8988T (cell line): ENCODE measurements around the gene ITPRIP.

Experiments used
- DNase-seq: peaks from one replicate; pipeline ENCODE4 v3.0.0; 2011

Gene ITPRIP

GRCh38 chr10:104337985-104338735 lies at the start of gene ITPRIP:
TSS of gene ITPRIP (minus strand) at chr10:104338465. CDS start at chr10:104316051, 22,414 bp downstream.
- DNase-seq: peak; percentile 60

- no peak for DNase-seq
Observed at GRCh38 chr10:104387130-104387888, 49.0 kb upstream of the ITPRIP start.

GRCh38 chr10:104380336-104380735 lies 42.1 kb upstream of the ITPRIP start:
- DNase-seq: no peak

- DNase-seq: no peak
Observed at GRCh38 chr10:104376784-104377300, 38.6 kb upstream of the ITPRIP start.

- no peak for DNase-seq
Observed at GRCh38 chr10:104374591-104374990, 36.3 kb upstream of the ITPRIP start.

GRCh38 chr10:104371753-104372152 lies 33.5 kb upstream of the ITPRIP start:
- no peak for DNase-seq

GRCh38 chr10:104368381-104368780 lies 30.1 kb upstream of the ITPRIP start:
- DNase-seq: no peak

GRCh38 chr10:104367904-104368303 lies 29.6 kb upstream of the ITPRIP start:
- no peak for DNase-seq

GRCh38 chr10:104359811-104360210 lies 21.5 kb upstream of the ITPRIP start:
- no peak for DNase-seq

- peak; percentile 48 for DNase-seq
Observed at GRCh38 chr10:104353325-104354048, 15.2 kb upstream of the ITPRIP start, which contains the start of gene CFAP58. TSS of gene CFAP58 (plus strand) at chr10:104353833. CDS start at chr10:104353898, 65 bp downstream.

GRCh38 chr10:104351919-104352318 lies 13.7 kb upstream of the ITPRIP start:
- DNase-seq: no peak

- DNase-seq: no peak
Observed at GRCh38 chr10:104351061-104351702, 12.9 kb upstream of the ITPRIP start.

GRCh38 chr10:104350127-104350635 lies 11.9 kb upstream of the ITPRIP start:
- no peak for DNase-seq

- DNase-seq: no peak
Observed at GRCh38 chr10:104349623-104350126, 11.4 kb upstream of the ITPRIP start.

- DNase-seq: no peak
Observed at GRCh38 chr10:104348601-104349000, 10.3 kb upstream of the ITPRIP start.

- DNase-seq: no peak
Observed at GRCh38 chr10:104347295-104348045, 9.2 kb upstream of the ITPRIP start.

- no peak for DNase-seq
Observed at GRCh38 chr10:104345941-104346340, 7.7 kb upstream of the ITPRIP start.

- DNase-seq: no peak
Observed at GRCh38 chr10:104345515-104345914, 7.2 kb upstream of the ITPRIP start.

GRCh38 chr10:104344219-104344618 lies 6.0 kb upstream of the ITPRIP start:
- DNase-seq: no peak

- no peak for DNase-seq
Observed at GRCh38 chr10:104342941-104343411, 4.7 kb upstream of the ITPRIP start.

GRCh38 chr10:104340641-104341040 lies 2.4 kb upstream of the ITPRIP start:
- no peak for DNase-seq
